Measurements from ENCODE around the gene CDK14.

GRCh38 chr7:91250706-91251105 is 654.6 kb downstream of the CDK14 start:
- TF ChIP-seq CTCF (IDR thresholded peaks at IDR 0.05) (no peak), FOXP4 (CRISPR knock-in tag; IDR thresholded peaks at IDR 0.05) (no peak)
